HL-60 (cell line): ENCODE measurements around the gene SLC30A1.

ENCODE experiments used
- CTCF ChIP-seq: IDR thresholded peaks from one replicate; pipeline ENCODE4 v1.5.1; 2011; ENCODE audit warnings: low read length, control low read depth, inconsistent platforms; ENCODE audit not compliant: insufficient read depth
- POLR2AphosphoS5 ChIP-seq: IDR thresholded peaks from 2 replicates; pipeline ENCODE4 v1.6.1; 2012; ENCODE audit warnings: low read depth

- TF ChIP-seq CTCF (no peak), POLR2AphosphoS5 (no peak)
These were observed 4.3 kb upstream of the SLC30A1 start for GRCh38 chr1:211583011-211583992.
